ENCODE results near the gene NRXN3.

The NRXN3 gene

DNA sequence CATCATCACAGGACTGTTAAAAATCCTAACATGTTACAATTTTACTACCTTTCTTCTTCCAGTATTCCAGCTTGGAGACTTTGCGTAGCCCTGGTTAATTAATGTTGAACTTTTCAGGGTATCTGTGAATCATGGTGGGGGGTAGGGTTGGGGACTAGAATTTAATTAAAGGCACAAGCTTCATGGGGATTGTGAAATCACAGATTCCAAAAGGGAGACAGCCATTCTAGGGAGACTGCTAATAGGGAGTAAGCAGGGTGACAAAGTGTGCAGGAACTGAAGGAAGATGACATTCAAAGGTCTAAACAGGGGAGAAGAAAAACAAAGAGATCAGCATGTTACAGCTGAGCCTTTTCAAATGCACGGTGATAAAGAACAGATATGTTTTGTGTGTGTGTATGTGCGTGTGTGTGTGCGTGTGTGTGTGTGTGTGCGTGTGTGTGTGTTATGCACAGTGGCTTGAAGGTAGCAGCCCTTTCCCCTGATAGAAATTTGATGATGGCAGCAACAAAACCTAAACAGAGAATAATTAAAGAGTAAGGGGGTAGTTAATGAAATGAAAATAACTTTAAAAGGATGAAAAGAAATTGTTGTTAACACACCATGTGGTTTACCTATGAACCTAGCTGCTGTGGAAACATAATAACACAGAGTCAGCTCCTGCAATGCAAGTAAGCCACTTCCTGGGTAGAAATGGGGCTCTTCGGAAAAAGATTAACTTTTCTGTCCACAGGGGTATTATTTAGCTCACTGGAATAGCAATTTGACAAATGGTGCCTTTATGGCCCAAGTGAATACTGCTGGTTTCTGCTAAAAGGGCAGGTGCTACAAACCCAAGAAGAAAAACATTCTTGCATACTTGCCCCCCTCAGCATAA is 1459.5 kb downstream of the NRXN3 start:
- in situ Hi-C loops (cut with MboI; ENCODE audit: low sequenced_read_pairs) = no loop called here

GRCh38 chr14:79630288-79630960 is 1460.3 kb downstream of the NRXN3 start:
- in situ Hi-C loops (cut with MboI; ENCODE audit: low sequenced_read_pairs) = no loop called here

DNA sequence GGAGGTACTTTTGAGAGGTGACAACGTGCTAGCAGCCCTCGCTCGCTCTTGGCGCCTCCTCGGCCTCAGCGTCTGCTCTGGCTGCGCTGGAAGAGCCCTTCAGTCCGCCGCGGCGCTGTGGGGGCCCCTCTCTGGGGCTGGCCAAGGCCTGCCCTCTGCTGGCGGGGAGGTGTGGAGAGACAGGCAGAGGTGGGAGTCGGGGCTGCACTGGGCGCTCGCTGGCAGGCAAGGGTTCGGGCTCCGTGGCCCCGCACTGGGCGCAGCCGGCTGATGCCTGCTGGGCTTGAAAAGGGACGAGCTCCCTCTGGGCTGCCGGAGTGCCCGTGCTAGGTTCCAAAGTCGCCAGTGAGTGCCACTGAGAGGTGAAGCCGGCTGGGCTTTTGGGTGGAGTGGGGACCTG is 1461.1 kb downstream of the NRXN3 start:
- in situ Hi-C loops (cut with MboI; ENCODE audit: low sequenced_read_pairs) = no loop called here

- in situ Hi-C loops (cut with MboI; ENCODE audit: low sequenced_read_pairs) = no loop called here
Observed at GRCh38 chr14:79638672-79639266, 1468.6 kb downstream of the NRXN3 start.

DNA sequence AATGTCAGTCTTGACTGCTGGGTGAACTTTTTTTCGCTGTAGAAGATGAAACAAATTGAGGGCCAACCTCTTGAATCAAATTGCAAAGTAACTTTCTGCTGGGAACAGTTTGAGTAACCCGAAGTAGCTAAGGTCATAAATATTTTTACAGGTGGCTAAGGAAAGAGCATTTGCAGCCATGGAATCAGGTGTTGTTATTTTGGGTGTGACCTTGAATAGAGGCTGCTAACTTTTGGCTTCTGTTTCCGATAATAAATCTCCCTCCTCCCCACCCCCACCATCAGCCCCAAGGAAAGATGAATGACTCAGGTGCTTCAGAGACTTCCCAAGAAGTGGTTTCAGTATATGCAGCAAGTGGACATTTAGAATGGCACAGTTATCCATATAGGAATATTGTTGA is 1469.4 kb downstream of the NRXN3 start:
- in situ Hi-C loops (cut with MboI; ENCODE audit: low sequenced_read_pairs) = no loop called here

DNA sequence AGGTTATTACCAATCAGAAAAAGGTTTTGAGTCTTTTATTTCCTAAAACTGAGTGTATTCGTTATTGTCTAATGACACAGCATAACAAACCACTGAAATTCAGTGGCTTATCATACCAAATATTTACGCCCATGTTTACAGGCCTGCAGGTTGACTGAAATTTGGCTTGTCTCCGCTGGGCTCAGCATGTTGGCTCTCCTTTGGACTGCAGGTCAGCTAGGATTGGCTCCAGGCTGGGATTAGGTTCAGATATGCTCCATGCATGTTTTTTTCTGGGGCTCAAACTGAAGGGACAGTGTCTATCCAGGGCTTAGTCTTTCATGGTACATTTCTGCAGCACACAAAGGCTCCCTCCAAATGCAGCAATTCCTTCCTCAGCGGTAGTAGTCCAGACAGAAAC is 1471.2 kb downstream of the NRXN3 start:
- in situ Hi-C loops (cut with MboI; ENCODE audit: low sequenced_read_pairs) = no loop called here

DNA sequence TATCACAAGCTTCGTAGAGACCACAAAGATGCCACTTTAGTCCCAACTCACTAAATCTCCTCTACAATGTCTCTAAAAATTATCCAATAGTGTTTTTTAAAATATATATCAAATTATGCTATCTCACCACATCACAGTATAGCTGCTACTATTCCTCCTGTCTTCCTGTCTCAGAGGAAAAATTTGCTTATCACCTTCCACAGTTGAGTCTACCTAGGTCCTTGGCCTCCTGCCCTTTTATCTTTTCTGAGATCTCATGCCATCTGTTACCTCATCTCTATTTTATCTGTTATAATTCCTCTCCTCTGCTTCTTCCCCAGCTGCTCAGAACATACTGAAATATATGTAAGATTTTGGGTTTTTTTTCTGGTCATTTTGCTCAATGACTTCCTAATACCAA is 1473.0 kb downstream of the NRXN3 start:
- in situ Hi-C loops (cut with MboI; ENCODE audit: low sequenced_read_pairs) = no loop called here

GRCh38 chr14:79645753-79646362 is 1475.7 kb downstream of the NRXN3 start:
- in situ Hi-C loops (cut with MboI; ENCODE audit: low sequenced_read_pairs) = no loop called here

GRCh38 chr14:79649856-79650255 is 1479.7 kb downstream of the NRXN3 start:
- in situ Hi-C loops (cut with MboI; ENCODE audit: low sequenced_read_pairs) = no loop called here

DNA sequence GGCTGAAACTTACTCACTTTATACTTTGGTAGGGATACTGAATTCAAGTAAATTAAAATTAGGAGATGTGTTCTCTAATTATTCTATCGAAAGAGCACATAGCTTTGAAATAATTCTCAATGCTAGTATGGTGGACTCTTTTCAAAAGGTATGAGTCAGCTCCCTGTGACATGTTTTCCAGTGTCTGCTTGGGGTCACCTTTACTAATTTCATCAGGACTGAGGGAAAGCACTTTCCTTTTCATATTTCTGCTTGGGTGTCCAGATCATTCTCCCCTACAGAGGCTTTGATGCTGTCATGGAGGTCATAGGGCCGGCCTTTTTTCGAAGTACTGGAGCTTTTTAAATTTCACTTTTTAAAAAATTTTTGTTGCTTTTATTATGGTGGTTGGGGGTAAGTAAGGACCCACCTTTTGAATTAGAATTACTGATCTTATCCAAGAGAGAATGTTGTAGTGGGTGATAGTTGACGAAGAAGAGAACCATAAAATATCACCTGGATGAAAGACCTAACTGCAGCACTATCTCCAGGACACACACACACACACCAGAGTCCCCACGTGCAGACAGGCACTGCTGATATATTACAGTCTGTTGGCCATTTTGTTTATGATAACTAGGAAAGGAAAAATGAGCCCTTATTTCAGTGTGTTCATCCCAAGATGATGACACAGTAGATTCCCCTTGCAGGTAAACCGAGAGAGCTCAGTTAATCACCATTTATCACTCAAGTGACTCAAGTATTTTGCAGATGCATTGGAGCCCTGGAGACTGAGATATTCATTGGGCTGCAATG is 1482.5 kb downstream of the NRXN3 start:
- in situ Hi-C loops (cut with MboI; ENCODE audit: low sequenced_read_pairs) = no loop called here

GRCh38 chr14:79656056-79656455 is 1485.9 kb downstream of the NRXN3 start:
- in situ Hi-C loops (cut with MboI; ENCODE audit: low sequenced_read_pairs) = no loop called here

- in situ Hi-C loops (cut with MboI; ENCODE audit: low sequenced_read_pairs) = no loop called here
Observed at GRCh38 chr14:79656496-79656895, 1486.3 kb downstream of the NRXN3 start.

GRCh38 chr14:79658221-79658620 is 1488.0 kb downstream of the NRXN3 start:
- in situ Hi-C loops (cut with MboI; ENCODE audit: low sequenced_read_pairs) = no loop called here

DNA sequence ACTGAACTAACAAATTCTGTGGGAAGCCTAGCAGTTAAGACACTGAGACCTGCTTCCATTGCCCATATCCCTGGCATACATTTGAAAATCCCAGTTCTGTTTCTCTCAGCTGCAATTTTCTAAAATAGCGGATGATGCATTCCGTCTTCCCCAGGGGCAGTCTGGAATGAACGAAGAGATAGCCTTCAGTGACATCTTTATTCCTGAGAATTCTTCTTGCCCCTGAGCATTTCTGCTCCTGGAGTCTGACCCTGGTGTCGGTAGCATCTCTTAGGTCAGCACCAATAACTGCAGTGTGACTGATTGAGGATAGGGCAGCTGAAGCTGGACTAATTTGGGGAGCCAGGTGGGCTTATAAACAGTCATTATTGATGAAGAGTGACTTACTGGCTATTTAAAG is 1488.6 kb downstream of the NRXN3 start:
- in situ Hi-C loops (cut with MboI; ENCODE audit: low sequenced_read_pairs) = no loop called here

GRCh38 chr14:79660053-79660939 is 1490.1 kb downstream of the NRXN3 start:
- in situ Hi-C loops (cut with MboI; ENCODE audit: low sequenced_read_pairs) = no loop called here

DNA sequence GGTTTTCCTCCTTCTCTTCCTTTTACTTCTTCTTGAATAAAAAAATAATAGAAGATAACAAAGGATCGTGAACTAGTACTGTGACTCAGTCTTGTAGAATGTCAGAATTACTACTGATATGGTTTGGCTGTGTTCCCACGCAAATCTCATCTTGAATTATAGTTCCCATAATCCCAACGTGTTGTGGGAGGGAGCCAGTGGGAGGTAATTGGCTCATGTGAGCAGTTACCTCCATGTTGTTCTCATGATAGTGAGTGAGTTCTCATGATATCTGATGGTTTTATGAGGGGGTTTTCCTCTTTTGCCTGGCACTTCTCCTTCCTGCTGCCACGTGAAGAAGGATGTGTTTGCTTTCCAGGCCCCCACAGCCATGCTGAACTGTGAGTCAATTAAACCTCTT is 1491.6 kb downstream of the NRXN3 start:
- in situ Hi-C loops (cut with MboI; ENCODE audit: low sequenced_read_pairs) = no loop called here

DNA sequence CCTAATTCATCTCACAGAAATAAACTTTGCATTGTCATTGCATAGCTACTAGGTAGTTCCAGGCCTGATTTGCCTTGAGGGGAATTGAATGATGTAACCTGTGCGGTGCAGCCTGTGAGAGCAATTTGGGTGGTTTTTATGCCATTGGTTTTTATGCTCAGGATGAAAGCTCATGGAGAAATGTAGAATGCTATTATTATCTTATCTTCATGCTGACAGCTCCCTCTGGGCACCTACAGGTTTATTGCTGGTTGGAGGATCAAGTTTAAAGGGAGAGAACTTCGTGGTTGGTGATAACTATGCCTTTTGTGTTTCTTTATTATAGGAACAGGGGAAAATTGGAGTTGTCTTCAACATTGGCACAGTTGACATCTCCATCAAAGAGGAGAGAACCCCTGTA is 1493.3 kb downstream of the NRXN3 start:
- in situ Hi-C loops (cut with MboI; ENCODE audit: low sequenced_read_pairs) = no loop called here

DNA sequence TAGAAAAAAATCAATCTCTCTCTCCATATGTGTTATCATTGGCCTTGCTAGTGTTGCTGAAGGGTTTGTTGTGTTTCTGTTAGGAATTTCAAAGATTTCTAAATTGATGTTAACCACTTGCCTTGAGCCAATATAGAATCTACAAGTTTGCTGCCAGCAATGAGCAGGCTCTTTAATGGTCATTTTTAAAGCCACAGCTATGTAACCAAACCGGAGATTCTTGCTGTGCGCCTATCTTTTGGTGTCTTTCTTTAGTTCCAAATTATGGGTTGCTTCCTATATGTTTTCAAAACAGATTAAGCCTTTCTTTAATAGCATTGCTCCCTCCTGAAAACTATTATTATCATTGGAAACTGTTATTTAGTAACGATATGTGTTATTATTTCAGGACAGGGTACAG is 1495.4 kb downstream of the NRXN3 start:
- in situ Hi-C loops (cut with MboI; ENCODE audit: low sequenced_read_pairs) = no loop called here

GRCh38 chr14:79668951-79669350 is 1498.8 kb downstream of the NRXN3 start:
- in situ Hi-C loops (cut with MboI; ENCODE audit: low sequenced_read_pairs) = no loop called here

- in situ Hi-C loops (cut with MboI; ENCODE audit: low sequenced_read_pairs) = no loop called here
Observed at GRCh38 chr14:79670811-79671210, 1500.6 kb downstream of the NRXN3 start.

All from HL-60/S4 (cell line).